ENCODE measurements around the gene E2F6. TPM values are rescaled to one million over a fixed set of nuclear protein-coding genes. Genes with fewer than 3 reads are reported as not detected.

Gene E2F6
- total and polyA plus RNA-seq, 2 of the 13 experiments (the other 11 are each of a cell fraction or from before 2014, with no cell fraction given): 27.3 to 36.0 TPM

DNA sequence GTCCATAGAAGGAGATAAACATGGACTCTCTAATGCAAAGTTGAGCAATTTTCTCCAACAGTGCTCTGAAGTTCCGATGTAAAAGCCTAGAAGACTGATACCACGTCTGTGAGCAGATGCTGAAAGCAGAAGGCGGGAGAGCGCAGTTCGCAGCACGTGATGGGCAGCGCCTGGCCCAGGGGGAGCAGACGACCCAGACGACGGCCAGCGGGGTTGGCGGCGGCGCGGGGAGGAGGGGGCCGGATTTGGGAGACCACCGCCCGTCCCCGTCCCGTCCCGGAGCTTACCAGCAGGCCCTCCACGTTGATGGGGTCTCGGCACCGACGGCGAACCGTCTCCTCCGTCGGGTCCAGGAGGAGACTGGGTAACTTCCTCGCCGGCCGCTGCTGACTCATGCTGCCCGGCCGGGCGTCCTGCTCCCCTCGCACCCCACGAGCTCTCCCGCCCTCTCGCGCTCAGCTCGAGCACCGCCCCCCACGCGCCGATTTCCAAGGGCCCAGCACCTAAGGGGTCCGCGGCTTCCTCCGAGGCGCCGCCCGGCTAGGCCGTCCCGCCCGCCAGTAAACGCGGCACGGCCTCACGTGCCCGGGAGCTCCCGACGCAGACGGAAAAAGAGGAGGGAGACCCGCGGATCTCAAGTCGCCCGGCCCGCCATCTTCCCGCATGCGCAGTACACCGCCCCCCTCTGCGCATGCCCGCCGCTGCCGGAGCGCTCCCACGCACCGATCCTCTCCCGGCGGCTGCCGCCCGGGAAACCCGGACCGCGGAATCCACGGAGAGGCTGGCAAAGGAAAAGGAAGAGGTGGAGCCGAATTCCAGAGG is at the start of gene E2F6 (continued):
- TF ChIP-seq, protein P1, sequence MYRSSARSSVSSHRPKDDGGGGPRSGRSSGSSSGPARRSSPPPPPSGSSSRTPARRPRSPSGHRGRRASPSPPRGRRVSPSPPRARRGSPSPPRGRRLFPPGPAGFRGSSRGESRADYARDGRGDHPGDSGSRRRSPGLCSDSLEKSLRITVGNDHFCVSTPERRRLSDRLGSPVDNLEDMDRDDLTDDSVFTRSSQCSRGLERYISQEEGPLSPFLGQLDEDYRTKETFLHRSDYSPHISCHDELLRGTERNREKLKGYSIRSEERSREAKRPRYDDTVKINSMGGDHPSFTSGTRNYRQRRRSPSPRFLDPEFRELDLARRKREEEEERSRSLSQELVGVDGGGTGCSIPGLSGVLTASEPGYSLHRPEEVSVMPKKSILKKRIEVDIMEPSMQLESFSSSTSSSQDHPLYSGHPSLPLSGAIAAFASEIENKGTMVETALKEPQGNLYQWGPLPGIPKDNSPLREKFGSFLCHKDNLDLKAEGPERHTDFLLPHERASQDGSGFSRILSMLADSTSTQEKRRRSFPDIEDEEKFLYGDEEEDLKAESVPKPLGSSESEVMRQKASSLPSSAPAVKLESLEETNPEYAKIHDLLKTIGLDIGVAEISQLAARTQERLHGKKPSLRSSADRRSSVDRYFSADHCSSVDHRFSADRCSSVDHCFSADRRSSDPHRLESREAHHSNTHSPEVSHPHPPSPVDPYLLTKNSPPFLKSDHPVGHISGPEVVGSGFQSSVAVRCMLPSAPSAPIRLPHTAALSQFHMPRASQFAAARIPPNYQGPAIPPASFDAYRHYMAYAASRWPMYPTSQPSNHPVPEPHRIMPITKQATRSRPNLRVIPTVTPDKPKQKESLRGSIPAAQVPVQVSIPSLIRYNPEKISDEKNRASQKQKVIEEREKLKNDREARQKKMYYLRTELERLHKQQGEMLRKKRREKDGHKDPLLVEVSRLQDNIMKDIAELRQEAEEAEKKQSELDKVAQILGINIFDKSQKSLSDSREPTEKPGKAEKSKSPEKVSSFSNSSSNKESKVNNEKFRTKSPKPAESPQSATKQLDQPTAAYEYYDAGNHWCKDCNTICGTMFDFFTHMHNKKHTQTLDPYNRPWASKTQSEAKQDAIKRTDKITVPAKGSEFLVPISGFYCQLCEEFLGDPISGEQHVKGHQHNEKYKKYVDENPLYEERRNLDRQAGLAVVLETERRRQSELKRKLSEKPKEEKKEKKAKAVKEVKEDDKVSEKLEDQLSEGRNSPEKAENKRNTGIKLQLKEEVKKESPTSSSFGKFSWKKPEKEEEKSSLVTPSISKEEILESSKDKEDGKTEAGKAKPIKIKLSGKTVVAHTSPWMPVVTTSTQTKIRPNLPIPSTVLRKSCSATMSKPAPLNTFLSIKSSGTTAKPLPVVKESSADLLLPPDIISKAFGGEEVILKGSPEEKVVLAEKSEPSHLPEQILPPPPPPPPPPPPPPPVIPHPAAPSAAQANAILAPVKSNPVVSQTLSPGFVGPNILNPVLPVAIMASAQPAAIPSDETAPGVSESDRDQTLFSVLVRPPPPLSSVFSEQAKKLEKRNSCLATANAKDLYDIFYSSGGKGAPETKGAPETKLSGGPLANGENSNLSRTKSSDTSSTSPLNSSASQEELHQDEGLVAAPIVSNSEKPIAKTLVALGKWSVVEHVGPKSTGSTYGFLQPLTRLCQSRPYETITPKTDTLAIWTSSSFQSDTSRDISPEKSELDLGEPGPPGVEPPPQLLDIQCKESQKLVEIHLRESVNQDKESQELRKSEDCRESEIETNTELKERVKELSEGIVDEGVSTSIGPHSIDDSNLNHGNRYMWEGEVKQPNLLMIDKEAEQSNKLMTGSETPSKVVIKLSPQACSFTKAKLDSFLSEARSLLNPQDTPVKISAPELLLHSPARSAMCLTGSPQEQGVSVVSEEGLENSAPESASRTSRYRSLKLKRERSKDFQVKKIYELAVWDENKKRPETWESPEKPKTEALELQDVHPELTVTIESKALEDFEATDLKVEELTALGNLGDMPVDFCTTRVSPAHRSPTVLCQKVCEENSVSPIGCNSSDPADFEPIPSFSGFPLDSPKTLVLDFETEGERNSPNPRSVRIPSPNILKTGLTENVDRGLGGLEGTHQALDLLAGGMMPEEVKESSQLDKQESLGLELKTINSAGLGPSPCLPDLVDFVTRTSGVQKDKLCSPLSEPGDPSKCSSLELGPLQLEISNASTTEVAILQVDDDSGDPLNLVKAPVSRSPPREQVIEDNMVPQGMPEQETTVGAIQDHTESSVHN (CRISPR knock-in tag; IDR thresholded peaks at IDR 0.05): peak; percentile 98; the same call in 1 of the 2 replicates
- peak; percentile 86 for TF ChIP-seq RXRA (CRISPR knock-in tag; IDR thresholded peaks at IDR 0.05)
- no peak for TF ChIP-seq LCORL (IDR thresholded peaks at IDR 0.05)
- peak; percentile 94; the same call in 1 of the 2 replicates for TF ChIP-seq LCORL (CRISPR knock-in tag; IDR thresholded peaks at IDR 0.05)
- no peak for TF ChIP-seq CENPX (CRISPR knock-in tag; IDR thresholded peaks at IDR 0.05)
- peak; percentile 100 for TF ChIP-seq NRL (CRISPR knock-in tag; IDR thresholded peaks at IDR 0.05; ENCODE audit: borderline replicate concordance)
- peak; percentile 43 for TF ChIP-seq STAG1 (CRISPR knock-in tag; IDR thresholded peaks at IDR 0.05)
- TF ChIP-seq, protein P2, sequence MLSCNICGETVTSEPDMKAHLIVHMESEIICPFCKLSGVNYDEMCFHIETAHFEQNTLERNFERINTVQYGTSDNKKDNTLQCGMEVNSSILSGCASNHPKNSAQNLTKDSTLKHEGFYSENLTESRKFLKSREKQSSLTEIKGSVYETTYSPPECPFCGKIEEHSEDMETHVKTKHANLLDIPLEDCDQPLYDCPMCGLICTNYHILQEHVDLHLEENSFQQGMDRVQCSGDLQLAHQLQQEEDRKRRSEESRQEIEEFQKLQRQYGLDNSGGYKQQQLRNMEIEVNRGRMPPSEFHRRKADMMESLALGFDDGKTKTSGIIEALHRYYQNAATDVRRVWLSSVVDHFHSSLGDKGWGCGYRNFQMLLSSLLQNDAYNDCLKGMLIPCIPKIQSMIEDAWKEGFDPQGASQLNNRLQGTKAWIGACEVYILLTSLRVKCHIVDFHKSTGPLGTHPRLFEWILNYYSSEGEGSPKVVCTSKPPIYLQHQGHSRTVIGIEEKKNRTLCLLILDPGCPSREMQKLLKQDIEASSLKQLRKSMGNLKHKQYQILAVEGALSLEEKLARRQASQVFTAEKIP (CRISPR knock-in tag; IDR thresholded peaks at IDR 0.05; ENCODE audit: borderline replicate concordance): no peak
- peak; percentile 100 for TF ChIP-seq ZNF274 (CRISPR knock-in tag; IDR thresholded peaks at IDR 0.05)
- no peak for TF ChIP-seq ZMAT5 (CRISPR knock-in tag; IDR thresholded peaks at IDR 0.05; ENCODE audit: borderline replicate concordance, low read depth)
- no peak; the same call in 1 of the 2 replicates for TF ChIP-seq MLLT10 (CRISPR knock-in tag; IDR thresholded peaks at IDR 0.05)
- peak; percentile 49; the same call in 1 of the 2 replicates for TF ChIP-seq ZBTB46 (CRISPR knock-in tag; IDR thresholded peaks at IDR 0.05; ENCODE audit: borderline replicate concordance)
- peak; percentile 95 for TF ChIP-seq TEAD3 (CRISPR knock-in tag; optimal IDR thresholded peaks at IDR 0.05; ENCODE audit: borderline replicate concordance)
- peak; percentile 100 for TF ChIP-seq CAMTA2 (CRISPR knock-in tag; IDR thresholded peaks at IDR 0.05; ENCODE audit: borderline replicate concordance)
- TF ChIP-seq ZNF430 (CRISPR knock-in tag; IDR thresholded peaks at IDR 0.05): peak; percentile 100
- TF ChIP-seq, protein P3, sequence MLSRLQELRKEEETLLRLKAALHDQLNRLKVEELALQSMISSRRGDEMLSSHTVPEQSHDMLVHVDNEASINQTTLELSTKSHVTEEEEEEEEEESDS (CRISPR knock-in tag; IDR thresholded peaks at IDR 0.05; ENCODE audit: borderline replicate concordance): peak; percentile 93; the same call in 1 of the 2 replicates

All from HepG2 (cell line).